B cell (primary cell): ENCODE data around the gene BTBD6.

ENCODE experiments used
- EZH2 ChIP-seq: IDR thresholded peaks from 2 replicates; pipeline ENCODE4 v1.6.1; 2012; ENCODE audit warnings: borderline replicate concordance, low read depth, mild to moderate bottlenecking, moderate library complexity, low read length; ENCODE audit not compliant: insufficient read depth, poor library complexity, severe bottlenecking
- TF ChIP-seq, protein P1 (sequence below): fragments of 200-600 bp; IDR thresholded peaks from one replicate; pipeline ENCODE4 v1.8.0; 2022; ENCODE audit warnings: antibody characterized with exemption, mild to moderate bottlenecking

DNA sequence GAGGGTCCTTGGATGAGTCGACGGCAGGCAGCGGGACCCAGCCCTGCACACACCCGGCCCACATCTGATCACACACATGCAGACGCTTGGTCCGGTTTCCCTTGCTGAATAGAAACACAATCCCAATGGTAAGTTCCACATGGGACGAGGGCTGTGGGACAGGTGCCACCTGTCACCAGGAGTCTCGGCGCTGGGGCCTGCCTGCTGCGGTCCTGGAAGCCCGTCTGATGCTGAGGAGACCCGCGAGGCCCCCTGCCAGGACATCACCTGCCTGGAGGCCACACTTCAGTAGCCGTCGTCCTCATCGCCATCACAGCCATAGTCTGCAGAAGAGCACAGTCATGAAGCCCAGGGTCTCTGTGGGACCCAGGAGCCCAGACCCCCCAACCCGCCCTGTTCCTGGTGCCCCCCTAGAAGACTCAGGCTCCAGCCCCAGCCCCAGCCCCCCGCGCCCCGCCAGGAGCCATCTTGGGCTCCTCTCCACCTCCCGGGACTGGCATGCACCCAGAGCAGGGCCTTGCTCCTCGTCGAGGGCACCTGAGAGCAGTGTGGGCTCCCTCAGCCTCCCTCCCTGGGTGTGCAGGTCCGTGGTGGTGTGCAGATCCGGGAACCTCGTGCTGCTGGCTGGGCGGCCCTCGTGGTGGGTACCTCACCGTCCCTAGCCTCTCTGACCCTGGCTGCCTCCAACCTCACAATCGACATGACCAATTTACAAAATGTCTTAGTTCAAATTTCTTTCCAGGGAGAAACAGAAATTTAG, 37.9 kb upstream of the BTBD6 start:
- TF ChIP-seq, protein P1, sequence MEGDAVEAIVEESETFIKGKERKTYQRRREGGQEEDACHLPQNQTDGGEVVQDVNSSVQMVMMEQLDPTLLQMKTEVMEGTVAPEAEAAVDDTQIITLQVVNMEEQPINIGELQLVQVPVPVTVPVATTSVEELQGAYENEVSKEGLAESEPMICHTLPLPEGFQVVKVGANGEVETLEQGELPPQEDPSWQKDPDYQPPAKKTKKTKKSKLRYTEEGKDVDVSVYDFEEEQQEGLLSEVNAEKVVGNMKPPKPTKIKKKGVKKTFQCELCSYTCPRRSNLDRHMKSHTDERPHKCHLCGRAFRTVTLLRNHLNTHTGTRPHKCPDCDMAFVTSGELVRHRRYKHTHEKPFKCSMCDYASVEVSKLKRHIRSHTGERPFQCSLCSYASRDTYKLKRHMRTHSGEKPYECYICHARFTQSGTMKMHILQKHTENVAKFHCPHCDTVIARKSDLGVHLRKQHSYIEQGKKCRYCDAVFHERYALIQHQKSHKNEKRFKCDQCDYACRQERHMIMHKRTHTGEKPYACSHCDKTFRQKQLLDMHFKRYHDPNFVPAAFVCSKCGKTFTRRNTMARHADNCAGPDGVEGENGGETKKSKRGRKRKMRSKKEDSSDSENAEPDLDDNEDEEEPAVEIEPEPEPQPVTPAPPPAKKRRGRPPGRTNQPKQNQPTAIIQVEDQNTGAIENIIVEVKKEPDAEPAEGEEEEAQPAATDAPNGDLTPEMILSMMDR, result no peak
- no peak for TF ChIP-seq EZH2
